ENCODE results near the gene ICOS. TPM values are rescaled to one million over a fixed set of nuclear protein-coding genes. Genes with fewer than 3 reads are reported as not detected.
"Not testable (repeated sequence)": the region's sequence is repeated elsewhere in the genome, so short reads cannot be mapped to it uniquely, and the experiment has no call there.

The ICOS gene
- total RNA-seq, 4 donors from 2014 or later, result 0.14 to 0.59 (median 0.26) TPM; not detected in 1

GRCh38 chr2:203975912-203976311, 39.3 kb downstream of the ICOS start:
- intact Hi-C loops (cut with DNase I; ENCODE audit: low total_unique reads), result no loop called here
- Histone ChIP-seq H3K4me3 (no peak overlapping the region), H3K9me3 (no peaks in the 10 kb centered on the region), H3K4me1 (no peaks in the 10 kb centered on the region), H3K27ac (no peak overlapping the region), H3K27me3 (no peaks in the 10 kb centered on the region), H3K36me3 (no peaks in the 10 kb centered on the region)
- TF ChIP-seq, protein P1, sequence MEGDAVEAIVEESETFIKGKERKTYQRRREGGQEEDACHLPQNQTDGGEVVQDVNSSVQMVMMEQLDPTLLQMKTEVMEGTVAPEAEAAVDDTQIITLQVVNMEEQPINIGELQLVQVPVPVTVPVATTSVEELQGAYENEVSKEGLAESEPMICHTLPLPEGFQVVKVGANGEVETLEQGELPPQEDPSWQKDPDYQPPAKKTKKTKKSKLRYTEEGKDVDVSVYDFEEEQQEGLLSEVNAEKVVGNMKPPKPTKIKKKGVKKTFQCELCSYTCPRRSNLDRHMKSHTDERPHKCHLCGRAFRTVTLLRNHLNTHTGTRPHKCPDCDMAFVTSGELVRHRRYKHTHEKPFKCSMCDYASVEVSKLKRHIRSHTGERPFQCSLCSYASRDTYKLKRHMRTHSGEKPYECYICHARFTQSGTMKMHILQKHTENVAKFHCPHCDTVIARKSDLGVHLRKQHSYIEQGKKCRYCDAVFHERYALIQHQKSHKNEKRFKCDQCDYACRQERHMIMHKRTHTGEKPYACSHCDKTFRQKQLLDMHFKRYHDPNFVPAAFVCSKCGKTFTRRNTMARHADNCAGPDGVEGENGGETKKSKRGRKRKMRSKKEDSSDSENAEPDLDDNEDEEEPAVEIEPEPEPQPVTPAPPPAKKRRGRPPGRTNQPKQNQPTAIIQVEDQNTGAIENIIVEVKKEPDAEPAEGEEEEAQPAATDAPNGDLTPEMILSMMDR (IDR thresholded peaks at IDR 0.05), result no peak
- no peak for TF ChIP-seq POLR2A (IDR thresholded peaks at IDR 0.05)
- no peak for DNase-seq

- Histone ChIP-seq H3K4me3 (no peak overlapping the region), H3K9me3 (no peaks in the 10 kb centered on the region), H3K36me3 (no peaks in the 10 kb centered on the region), H3K27ac (no peak overlapping the region), H3K4me1 (no peaks in the 10 kb centered on the region), H3K27me3 (no peaks in the 10 kb centered on the region)
- no peak for TF ChIP-seq POLR2A (IDR thresholded peaks at IDR 0.05)
- TF ChIP-seq, protein P1 (IDR thresholded peaks at IDR 0.05), result no peak
- intact Hi-C loops (cut with DNase I; ENCODE audit: low total_unique reads), result no loop called here
- DNase-seq, result no peak
These were observed 45.7 kb downstream of the ICOS start for GRCh38 chr2:203982276-203982675.

DNA sequence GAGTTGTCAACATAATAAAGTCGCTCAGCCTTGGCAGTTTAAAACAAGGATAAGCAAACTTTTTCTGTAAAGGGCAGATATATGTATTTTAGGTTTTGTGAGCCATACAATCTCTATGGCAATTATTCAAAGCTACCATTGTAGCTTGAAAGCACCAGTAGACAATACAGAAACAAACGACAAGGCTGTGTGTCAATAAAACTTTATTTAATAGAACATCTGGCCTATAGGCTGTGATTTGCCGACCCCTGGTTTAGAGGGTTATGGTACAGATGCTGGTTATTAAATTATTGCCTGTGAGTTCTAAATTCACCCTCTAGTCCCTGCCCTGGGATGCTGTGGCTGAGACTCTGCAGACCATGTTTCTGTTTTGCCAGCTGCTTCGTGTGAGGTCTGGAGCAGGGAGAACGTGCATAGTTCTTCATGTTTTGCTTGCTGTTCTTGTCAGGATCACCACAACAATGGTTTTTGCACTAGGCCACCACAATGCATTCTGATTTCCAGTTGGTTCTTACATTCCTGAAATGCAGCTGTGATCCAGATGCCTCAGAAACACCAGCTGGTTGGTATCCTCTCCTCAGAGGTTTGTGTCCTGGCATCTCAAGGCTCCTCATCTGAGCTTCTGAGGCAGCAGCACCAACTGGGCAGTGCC, 46.6 kb downstream of the ICOS start:
- Histone ChIP-seq H3K4me1 (no peaks in the 10 kb centered on the region), H3K9me3 (no peaks in the 10 kb centered on the region), H3K27me3 (no peaks in the 10 kb centered on the region), H3K27ac (no peak overlapping the region), H3K4me3 (no peak overlapping the region), H3K36me3 (no peaks in the 10 kb centered on the region)
- intact Hi-C loops (cut with DNase I; ENCODE audit: low total_unique reads), result no loop called here
- TF ChIP-seq POLR2A (IDR thresholded peaks at IDR 0.05), result no peak
- TF ChIP-seq, protein P1 (IDR thresholded peaks at IDR 0.05), result no peak
- DNase-seq, result no peak

DNA sequence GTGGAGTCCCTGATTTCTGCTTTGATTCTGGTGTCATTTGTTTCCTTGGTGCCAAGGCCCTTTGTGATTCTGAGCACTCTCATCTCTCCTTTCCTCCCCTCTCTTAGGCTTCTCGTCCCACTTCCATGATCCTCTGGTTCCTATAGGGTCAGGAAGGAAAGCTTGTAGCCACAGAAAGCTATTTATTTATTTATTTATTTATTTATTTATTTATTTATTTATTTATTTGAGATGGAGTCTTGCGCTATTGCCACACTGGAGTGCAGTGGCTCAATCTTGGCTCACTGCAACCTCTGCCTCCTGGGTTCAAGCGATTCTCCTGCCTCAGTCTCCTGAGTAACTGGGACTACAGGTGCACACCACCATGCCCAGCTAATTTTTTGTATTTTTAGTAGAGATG, 49.4 kb downstream of the ICOS start:
- H3K4me1 ChIP-seq; H3K27me3 ChIP-seq; DNase-seq; H3K9me3 ChIP-seq; H3K36me3 ChIP-seq; intact Hi-C loops (cut with DNase I; ENCODE audit: low total_unique reads); H3K4me3 ChIP-seq; H3K27ac ChIP-seq: not testable (repeated sequence)

DNA sequence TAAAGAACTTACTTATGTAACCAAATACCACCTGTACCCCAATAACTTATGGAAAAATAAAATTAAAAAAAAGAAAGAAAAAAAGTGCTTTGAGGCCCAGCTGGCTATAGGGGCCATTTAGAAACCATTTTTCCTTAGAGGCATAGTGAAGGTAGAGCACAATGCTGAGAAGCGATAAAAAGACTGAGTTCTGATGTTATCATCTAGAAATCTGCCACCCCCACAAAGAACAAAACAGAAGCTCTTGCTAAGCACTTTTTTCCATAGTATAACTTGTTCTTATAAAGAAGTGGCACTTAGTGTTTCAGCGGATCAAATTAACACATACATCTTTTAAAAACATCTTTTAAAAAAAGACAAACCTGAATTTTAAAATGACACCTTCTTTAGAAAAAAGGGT, 51.4 kb downstream of the ICOS start:
- Histone ChIP-seq H3K36me3 (no peaks in the 10 kb centered on the region), H3K27me3 (no peaks in the 10 kb centered on the region), H3K4me1 (no peaks in the 10 kb centered on the region), H3K9me3 (no peaks in the 10 kb centered on the region), H3K27ac (no peak overlapping the region), H3K4me3 (no peak overlapping the region)
- intact Hi-C loops (cut with DNase I; ENCODE audit: low total_unique reads), result no loop called here
- DNase-seq, result no peak
- TF ChIP-seq, protein P1 (IDR thresholded peaks at IDR 0.05), result no peak
- TF ChIP-seq POLR2A (IDR thresholded peaks at IDR 0.05), result no peak

Measured in uterus (tissue), 4 donors.